Upper lobe of right lung (tissue), 1 donor: ENCODE results near the gene LORICRIN. TPM values are rescaled to one million over a fixed set of nuclear protein-coding genes. Genes with fewer than 3 reads are reported as not detected.

Source experiments
- ATAC-seq: fragments of 200-7000 bp; cut with Tn5 transposase; one replicate; pipeline ENCODE4 v1.9.1; 2020; ENCODE audit warnings: mild to moderate bottlenecking, moderate library complexity
- DNase-seq: peaks from one replicate; pipeline ENCODE4 v3.0.0-alpha.2; 2020
- H3K27ac ChIP-seq: fragments of 200-600 bp; one replicate; pipeline ENCODE4 v1.8.0; 2022
- H3K27me3 ChIP-seq: fragments of 200-600 bp; one replicate; pipeline ENCODE4 v1.8.0; 2022; ENCODE audit warnings: mild to moderate bottlenecking
- H3K36me3 ChIP-seq: fragments of 200-600 bp; one replicate; pipeline ENCODE4 v1.8.0; 2022
- H3K4me1 ChIP-seq: fragments of 200-600 bp; one replicate; pipeline ENCODE4 v1.8.0; 2022
- H3K4me3 ChIP-seq: fragments of 200-600 bp; one replicate; pipeline ENCODE4 v1.8.0; 2022; ENCODE audit warnings: mild to moderate bottlenecking
- H3K9me3 ChIP-seq: fragments of 200-600 bp; one replicate; pipeline ENCODE4 v1.8.0; 2022
- intact Hi-C: fragments of 100-400 bp; cut with DNase I; formaldehyde crosslinking; loops from one replicate; pipeline ENCODE4 v1.11.0; 2022
- total RNA-seq: library from RNA; stranded (reverse); fragmentation: NEBNext Ultra II Directional; extraction: Animal tissue kit (Norgen Biotek cat#: 25700); gene quantifications from one replicate; pipeline ENCODE4 v1.2.1, GENCODE V29; 2021
- TF ChIP-seq, protein P1 (sequence below): fragments of 200-600 bp; IDR thresholded peaks from one replicate; pipeline ENCODE4 v1.8.0; 2022; ENCODE audit warnings: antibody characterized with exemption
- donor health status: DM: no; HTN: yes; CAD: no; lungs with severe emphysema.

Gene LORICRIN
- total RNA-seq, 1 donor from 2014 or later = not detected

GRCh38 chr1:153250166-153250565 lies 9.3 kb upstream of the LORICRIN start:
- Histone ChIP-seq H3K4me1 (no peaks in the 10 kb centered on the region), H3K9me3 (no peaks in the 10 kb centered on the region), H3K27ac (no peak overlapping the region), H3K36me3 (no peaks in the 10 kb centered on the region), H3K27me3 (peaks cover 11% of the 10 kb centered on the region), H3K4me3 (no peak overlapping the region)
- intact Hi-C loops = no loop called here
- TF ChIP-seq, protein P1, sequence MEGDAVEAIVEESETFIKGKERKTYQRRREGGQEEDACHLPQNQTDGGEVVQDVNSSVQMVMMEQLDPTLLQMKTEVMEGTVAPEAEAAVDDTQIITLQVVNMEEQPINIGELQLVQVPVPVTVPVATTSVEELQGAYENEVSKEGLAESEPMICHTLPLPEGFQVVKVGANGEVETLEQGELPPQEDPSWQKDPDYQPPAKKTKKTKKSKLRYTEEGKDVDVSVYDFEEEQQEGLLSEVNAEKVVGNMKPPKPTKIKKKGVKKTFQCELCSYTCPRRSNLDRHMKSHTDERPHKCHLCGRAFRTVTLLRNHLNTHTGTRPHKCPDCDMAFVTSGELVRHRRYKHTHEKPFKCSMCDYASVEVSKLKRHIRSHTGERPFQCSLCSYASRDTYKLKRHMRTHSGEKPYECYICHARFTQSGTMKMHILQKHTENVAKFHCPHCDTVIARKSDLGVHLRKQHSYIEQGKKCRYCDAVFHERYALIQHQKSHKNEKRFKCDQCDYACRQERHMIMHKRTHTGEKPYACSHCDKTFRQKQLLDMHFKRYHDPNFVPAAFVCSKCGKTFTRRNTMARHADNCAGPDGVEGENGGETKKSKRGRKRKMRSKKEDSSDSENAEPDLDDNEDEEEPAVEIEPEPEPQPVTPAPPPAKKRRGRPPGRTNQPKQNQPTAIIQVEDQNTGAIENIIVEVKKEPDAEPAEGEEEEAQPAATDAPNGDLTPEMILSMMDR = no peak
- DNase-seq (no peak), ATAC-seq (no peak)

- TF ChIP-seq, protein P1 = no peak
- Histone ChIP-seq H3K27ac (no peak overlapping the region), H3K27me3 (peaks cover 11% of the 10 kb centered on the region), H3K4me1 (no peaks in the 10 kb centered on the region), H3K4me3 (no peak overlapping the region), H3K9me3 (no peaks in the 10 kb centered on the region), H3K36me3 (no peaks in the 10 kb centered on the region)
- intact Hi-C loops = no loop called here
- ATAC-seq = no peak
- DNase-seq = no peak
Observed at GRCh38 chr1:153251087-153251486, 8.4 kb upstream of the LORICRIN start.

DNA sequence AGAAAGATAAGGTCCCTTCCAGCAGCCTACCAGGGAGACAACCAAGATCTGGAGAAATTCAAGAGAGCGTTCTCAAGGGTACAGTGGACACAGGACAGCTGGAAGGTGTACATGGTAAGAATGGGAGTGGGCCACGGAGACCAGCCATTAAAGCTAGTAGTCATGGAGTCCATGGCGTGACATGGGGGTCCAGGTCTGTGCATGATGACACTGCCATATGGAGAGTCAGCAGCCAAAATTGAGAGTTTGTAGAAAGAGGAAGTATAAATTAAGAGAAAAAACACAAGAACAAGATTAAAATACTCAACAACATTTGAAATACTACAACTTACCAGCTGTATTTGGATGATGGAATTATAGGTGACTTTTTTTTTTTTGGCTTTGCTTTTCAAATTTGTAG lies 7.9 kb upstream of the LORICRIN start:
- intact Hi-C loops = no loop called here
- TF ChIP-seq, protein P1 = no peak
- no peak overlapping the region for H3K27ac ChIP-seq
- ATAC-seq (no peak), DNase-seq (no peak)
- no peaks in the 10 kb centered on the region for H3K4me1 ChIP-seq
- no peaks in the 10 kb centered on the region for H3K9me3 ChIP-seq
- peaks cover 11% of the 10 kb centered on the region for H3K27me3 ChIP-seq
- no peaks in the 10 kb centered on the region for H3K36me3 ChIP-seq
- H3K4me3 ChIP-seq = no peak overlapping the region

DNA sequence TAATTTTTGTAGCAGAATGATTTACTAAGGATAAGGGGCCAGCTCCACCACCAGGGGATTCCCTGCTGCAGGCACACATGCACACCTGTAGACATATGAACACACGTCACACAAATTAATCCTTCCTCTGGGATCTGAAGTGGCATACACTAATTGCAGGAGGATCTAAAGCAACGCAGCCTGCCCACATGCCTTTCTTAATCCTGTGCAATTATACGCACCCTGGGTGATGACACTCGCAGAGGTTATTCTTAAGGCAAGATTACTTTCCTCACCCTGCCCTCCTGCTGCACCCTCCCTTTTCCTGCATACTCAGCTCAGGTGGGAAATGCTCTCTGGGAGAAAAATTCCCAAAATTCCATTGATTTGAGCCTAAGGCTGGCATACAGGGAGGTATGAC lies 7.5 kb upstream of the LORICRIN start:
- ATAC-seq (no peak), DNase-seq (no peak)
- no peaks in the 10 kb centered on the region for H3K36me3 ChIP-seq
- no peak overlapping the region for H3K27ac ChIP-seq
- TF ChIP-seq, protein P1 = no peak
- peaks cover 11% of the 10 kb centered on the region for H3K27me3 ChIP-seq
- no peak overlapping the region for H3K4me3 ChIP-seq
- intact Hi-C loops = no loop called here
- H3K9me3 ChIP-seq = no peaks in the 10 kb centered on the region
- no peaks in the 10 kb centered on the region for H3K4me1 ChIP-seq

- DNase-seq = no peak
- TF ChIP-seq, protein P1 = no peak
Observed at GRCh38 chr1:153253076-153253475, 6.4 kb upstream of the LORICRIN start.

DNA sequence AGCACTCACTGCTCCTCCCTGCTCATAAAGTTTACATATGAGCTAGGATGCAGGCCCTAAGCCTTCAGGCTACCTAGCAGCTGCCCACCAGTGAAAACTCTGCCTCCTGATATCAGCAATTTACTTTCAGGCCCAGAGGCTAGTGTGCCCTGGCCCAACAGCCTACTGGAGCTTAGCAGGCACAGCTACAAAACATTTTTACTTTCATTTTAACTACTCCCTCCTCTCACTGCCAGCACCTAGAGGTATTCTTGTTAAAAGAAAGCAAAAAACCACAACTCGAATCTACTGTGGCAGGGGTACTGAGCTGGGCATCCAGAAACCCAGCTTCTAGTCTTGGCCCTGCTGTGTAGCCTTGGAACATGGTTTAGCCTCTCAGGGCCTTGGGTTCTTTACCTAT lies 5.8 kb upstream of the LORICRIN start:
- Histone ChIP-seq H3K27ac (no peak overlapping the region), H3K4me1 (no peaks in the 10 kb centered on the region), H3K36me3 (no peaks in the 10 kb centered on the region), H3K4me3 (no peak overlapping the region), H3K27me3 (no peaks in the 10 kb centered on the region), H3K9me3 (no peaks in the 10 kb centered on the region)
- intact Hi-C loops = no loop called here
- ATAC-seq (no peak), DNase-seq (no peak)
- TF ChIP-seq, protein P1 = no peak

More at GRCh38 chr1:153253076-153253475, 6.4 kb upstream of the LORICRIN start:
- intact Hi-C loops = no loop called here
- no peak for ATAC-seq
- Histone ChIP-seq H3K36me3 (no peaks in the 10 kb centered on the region), H3K27ac (no peak overlapping the region), H3K4me3 (no peak overlapping the region), H3K27me3 (peaks cover 4% of the 10 kb centered on the region), H3K9me3 (no peaks in the 10 kb centered on the region), H3K4me1 (no peaks in the 10 kb centered on the region)
